HepG2 (cell line): Measurements from ENCODE around the gene TP53TG5. TPM values are rescaled to one million over a fixed set of nuclear protein-coding genes. Genes with fewer than 3 reads are reported as not detected.

ENCODE experiments used
- ARNT ChIP-seq: fragments of 450-650 bp; IDR thresholded peaks from 2 replicates; pipeline ENCODE4 v1.6.1; 2017
- ISL2 ChIP-seq: sonication (generic); formaldehyde crosslinking; IDR thresholded peaks from 2 replicates; pipeline ENCODE4 v1.5.0; 2020; ENCODE audit warnings: missing genetic modification reagents
- MLLT10 ChIP-seq: sonication (generic); formaldehyde crosslinking; IDR thresholded peaks from 2 replicates; pipeline ENCODE4 v1.4.0; 2020; ENCODE audit warnings: missing genetic modification reagents
- NFRKB ChIP-seq: fragments of 450-650 bp; IDR thresholded peaks from 2 replicates; pipeline ENCODE4 v1.6.1; 2017
- NKX3-1 ChIP-seq: sonication (generic); formaldehyde crosslinking; IDR thresholded peaks from 2 replicates; pipeline ENCODE4 v1.5.0; 2020; ENCODE audit warnings: missing genetic modification reagents
- RBM22 ChIP-seq: fragments of 200-400 bp; formaldehyde crosslinking; optimal IDR thresholded peaks from 2 replicates; pipeline ENCODE3; 2017; ENCODE audit warnings: mild to moderate bottlenecking, low read length, moderate library complexity
- SMAD1 ChIP-seq: sonication (generic); formaldehyde crosslinking; IDR thresholded peaks from 2 replicates; pipeline ENCODE4 v1.4.0; 2020; ENCODE audit warnings: missing genetic modification reagents, low read depth, mild to moderate bottlenecking, borderline replicate concordance
- SOX13 ChIP-seq, 3 experiments: fragments of 450-650 bp in 1 of 3; sonication (generic) in 1 of 3; formaldehyde crosslinking in 1 of 3; IDR thresholded peaks in 2 of 3; conservative IDR thresholded peaks in 1 of 3; 2 replicates each; pipeline versions ENCODE4 v1.5.0 to v1.6.1; 2016 to 2020; ENCODE audit warnings: antibody characterized with exemption in 1 of 3, mild to moderate bottlenecking in 1 of 3, missing compliant biosample characterization in 1 of 3, missing genetic modification reagents in 1 of 3, moderate library complexity in 1 of 3
- ZBTB3 ChIP-seq: sonication (generic); formaldehyde crosslinking; IDR thresholded peaks from 2 replicates; pipeline ENCODE4 v1.4.0; 2020; ENCODE audit warnings: low read depth, mild to moderate bottlenecking, moderate library complexity, missing genetic modification reagents, borderline replicate concordance
- ZNF33A ChIP-seq: sonication (generic); formaldehyde crosslinking; IDR thresholded peaks from 2 replicates; pipeline ENCODE4 v1.5.1; 2020; ENCODE audit warnings: missing genetic modification reagents, mild to moderate bottlenecking, moderate library complexity, borderline replicate concordance
- ZNF564 ChIP-seq: sonication (generic); formaldehyde crosslinking; IDR thresholded peaks from 2 replicates; pipeline ENCODE4 v1.8.1; 2023; ENCODE audit warnings: mild to moderate bottlenecking, missing genetic modification reagents
- ZNF773 ChIP-seq: sonication (generic); formaldehyde crosslinking; IDR thresholded peaks from 2 replicates; pipeline ENCODE4 v1.4.0; 2020; ENCODE audit warnings: missing genetic modification reagents, borderline replicate concordance
- ZNF878 ChIP-seq: sonication (generic); formaldehyde crosslinking; IDR thresholded peaks from 2 replicates; pipeline ENCODE4 v1.8.1; 2023; ENCODE audit warnings: mild to moderate bottlenecking, missing genetic modification reagents, moderate library complexity
- polyA plus RNA-seq, 8 experiments: library from polyadenylated mRNA; depleted of rRNA in 3 of 8; stranded (reverse) in 7 of 8; unstranded in 1 of 8; fragments of >200 nt; fragmentation: Illumina TruSeq in 4 of 8; extraction: Trizol in 4 of 8; gene quantifications; 2 replicates each; pipeline versions ENCODE4 v1.2.1 to v1.2.3, GENCODE V29; 2011 to 2016; ENCODE audit warnings: low read depth in 4 of 8, missing spikeins in 1 of 8, mixed read lengths in 1 of 8; ENCODE audit not compliant: insufficient read depth in 1 of 8
- total RNA-seq, 5 experiments: library from RNA; depleted of rRNA; stranded (reverse); fragments of >200 nt; fragmentation: Illumina TruSeq; extraction: Trizol; gene quantifications; 2 replicates each; pipeline ENCODE4 v1.2.3, GENCODE V29; 2016; ENCODE audit warnings: low read depth in 1 of 5
- TF ChIP-seq, protein P1 (sequence below): sonication (generic); formaldehyde crosslinking; IDR thresholded peaks from 2 replicates; pipeline ENCODE4 v1.4.0; 2020; ENCODE audit warnings: missing genetic modification reagents
- TF ChIP-seq, protein P2 (sequence below): sonication (generic); formaldehyde crosslinking; IDR thresholded peaks from 2 replicates; pipeline ENCODE4 v1.8.0; 2022; ENCODE audit warnings: mild to moderate bottlenecking, missing genetic modification reagents, moderate library complexity
- TF ChIP-seq, protein P3 (sequence below): sonication (generic); formaldehyde crosslinking; IDR thresholded peaks from 2 replicates; pipeline ENCODE4 v1.4.0; 2020; ENCODE audit warnings: mild to moderate bottlenecking, missing genetic modification reagents
- TF ChIP-seq, protein P4 (sequence below): IDR thresholded peaks from 2 replicates; pipeline ENCODE4 v1.6.1; 2012; ENCODE audit warnings: low read length, improper control_type of control experiment
- TF ChIP-seq, protein P5 (sequence below): sonication (generic); formaldehyde crosslinking; IDR thresholded peaks from 2 replicates; pipeline ENCODE4 v1.8.0; 2022; ENCODE audit warnings: missing genetic modification reagents, mild to moderate bottlenecking, borderline replicate concordance

Gene TP53TG5
- total and polyA plus RNA-seq, 2 of the 13 experiments (the other 11 are each of a cell fraction or from before 2014, with no cell fraction given): 0.11 TPM; not detected in 1

DNA sequence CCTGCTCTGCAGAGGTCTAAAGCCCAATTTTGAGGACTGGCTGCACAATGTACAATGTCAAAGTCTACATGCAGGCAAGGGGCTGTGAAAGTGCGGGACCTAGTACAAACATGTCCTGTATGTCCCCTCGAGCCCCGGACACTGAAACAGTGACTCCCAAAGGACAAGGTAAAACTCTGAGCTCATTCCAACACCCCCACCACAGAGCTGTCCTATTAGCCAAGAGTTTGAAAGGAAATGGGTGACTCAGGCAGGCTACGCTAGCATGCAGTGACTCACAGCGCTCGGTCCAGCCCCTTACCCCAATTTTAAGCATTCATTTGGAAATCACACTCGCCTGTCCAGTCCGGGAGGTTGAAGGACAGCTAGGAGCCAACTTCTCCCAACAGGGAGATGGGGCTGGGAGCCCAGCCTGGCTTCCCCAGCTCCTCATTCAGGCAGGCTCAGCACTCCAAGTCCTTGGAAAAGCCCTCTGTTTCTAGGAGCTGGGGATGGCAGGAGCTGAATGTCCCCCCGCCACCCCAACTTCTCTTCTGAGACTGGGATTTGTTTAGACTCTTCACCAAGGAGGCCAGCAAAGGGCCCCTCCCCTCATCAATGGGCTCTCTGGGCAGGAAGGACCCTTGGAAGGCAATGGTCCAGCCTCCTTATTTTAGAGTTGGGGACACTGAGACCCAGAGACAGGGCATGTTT lies 33.8 kb downstream of the TP53TG5 start (continued):
- TF ChIP-seq, protein P1, sequence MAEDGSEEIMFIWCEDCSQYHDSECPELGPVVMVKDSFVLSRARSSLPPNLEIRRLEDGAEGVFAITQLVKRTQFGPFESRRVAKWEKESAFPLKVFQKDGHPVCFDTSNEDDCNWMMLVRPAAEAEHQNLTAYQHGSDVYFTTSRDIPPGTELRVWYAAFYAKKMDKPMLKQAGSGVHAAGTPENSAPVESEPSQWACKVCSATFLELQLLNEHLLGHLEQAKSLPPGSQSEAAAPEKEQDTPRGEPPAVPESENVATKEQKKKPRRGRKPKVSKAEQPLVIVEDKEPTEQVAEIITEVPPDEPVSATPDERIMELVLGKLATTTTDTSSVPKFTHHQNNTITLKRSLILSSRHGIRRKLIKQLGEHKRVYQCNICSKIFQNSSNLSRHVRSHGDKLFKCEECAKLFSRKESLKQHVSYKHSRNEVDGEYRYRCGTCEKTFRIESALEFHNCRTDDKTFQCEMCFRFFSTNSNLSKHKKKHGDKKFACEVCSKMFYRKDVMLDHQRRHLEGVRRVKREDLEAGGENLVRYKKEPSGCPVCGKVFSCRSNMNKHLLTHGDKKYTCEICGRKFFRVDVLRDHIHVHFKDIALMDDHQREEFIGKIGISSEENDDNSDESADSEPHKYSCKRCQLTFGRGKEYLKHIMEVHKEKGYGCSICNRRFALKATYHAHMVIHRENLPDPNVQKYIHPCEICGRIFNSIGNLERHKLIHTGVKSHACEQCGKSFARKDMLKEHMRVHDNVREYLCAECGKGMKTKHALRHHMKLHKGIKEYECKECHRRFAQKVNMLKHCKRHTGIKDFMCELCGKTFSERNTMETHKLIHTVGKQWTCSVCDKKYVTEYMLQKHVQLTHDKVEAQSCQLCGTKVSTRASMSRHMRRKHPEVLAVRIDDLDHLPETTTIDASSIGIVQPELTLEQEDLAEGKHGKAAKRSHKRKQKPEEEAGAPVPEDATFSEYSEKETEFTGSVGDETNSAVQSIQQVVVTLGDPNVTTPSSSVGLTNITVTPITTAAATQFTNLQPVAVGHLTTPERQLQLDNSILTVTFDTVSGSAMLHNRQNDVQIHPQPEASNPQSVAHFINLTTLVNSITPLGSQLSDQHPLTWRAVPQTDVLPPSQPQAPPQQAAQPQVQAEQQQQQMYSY (CRISPR knock-in tag): no peak
- no peak for TF ChIP-seq NKX3-1
- no peak for TF ChIP-seq ZNF878
- no peak for TF ChIP-seq ZNF33A (CRISPR knock-in tag)
- no peak for TF ChIP-seq SOX13 (IDR thresholded peaks at IDR 0.05)
- peak in 1 of 2 experiments; percentile 39; a peak in 2 of 4 replicates for TF ChIP-seq SOX13 (CRISPR knock-in tag; conservative IDR thresholded peaks at IDR 0.05 in 1 of 2, IDR thresholded peaks at IDR 0.05 in 1 of 2)
- TF ChIP-seq MLLT10 (CRISPR knock-in tag): no peak
- peak; percentile 46 for TF ChIP-seq ISL2
- TF ChIP-seq ARNT: no peak
- peak; percentile 81; the same call in 1 of the 2 replicates for TF ChIP-seq ZNF564 (CRISPR knock-in tag)
- TF ChIP-seq, protein P2, sequence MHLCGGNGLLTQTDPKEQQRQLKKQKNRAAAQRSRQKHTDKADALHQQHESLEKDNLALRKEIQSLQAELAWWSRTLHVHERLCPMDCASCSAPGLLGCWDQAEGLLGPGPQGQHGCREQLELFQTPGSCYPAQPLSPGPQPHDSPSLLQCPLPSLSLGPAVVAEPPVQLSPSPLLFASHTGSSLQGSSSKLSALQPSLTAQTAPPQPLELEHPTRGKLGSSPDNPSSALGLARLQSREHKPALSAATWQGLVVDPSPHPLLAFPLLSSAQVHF (CRISPR knock-in tag): no peak
- TF ChIP-seq, protein P3, sequence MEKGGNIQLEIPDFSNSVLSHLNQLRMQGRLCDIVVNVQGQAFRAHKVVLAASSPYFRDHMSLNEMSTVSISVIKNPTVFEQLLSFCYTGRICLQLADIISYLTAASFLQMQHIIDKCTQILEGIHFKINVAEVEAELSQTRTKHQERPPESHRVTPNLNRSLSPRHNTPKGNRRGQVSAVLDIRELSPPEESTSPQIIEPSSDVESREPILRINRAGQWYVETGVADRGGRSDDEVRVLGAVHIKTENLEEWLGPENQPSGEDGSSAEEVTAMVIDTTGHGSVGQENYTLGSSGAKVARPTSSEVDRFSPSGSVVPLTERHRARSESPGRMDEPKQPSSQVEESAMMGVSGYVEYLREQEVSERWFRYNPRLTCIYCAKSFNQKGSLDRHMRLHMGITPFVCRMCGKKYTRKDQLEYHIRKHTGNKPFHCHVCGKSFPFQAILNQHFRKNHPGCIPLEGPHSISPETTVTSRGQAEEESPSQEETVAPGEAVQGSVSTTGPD (CRISPR knock-in tag): 0 out of 2 replicates have a peak, but pooled peaks have one; percentile 58
- TF ChIP-seq, protein P4, sequence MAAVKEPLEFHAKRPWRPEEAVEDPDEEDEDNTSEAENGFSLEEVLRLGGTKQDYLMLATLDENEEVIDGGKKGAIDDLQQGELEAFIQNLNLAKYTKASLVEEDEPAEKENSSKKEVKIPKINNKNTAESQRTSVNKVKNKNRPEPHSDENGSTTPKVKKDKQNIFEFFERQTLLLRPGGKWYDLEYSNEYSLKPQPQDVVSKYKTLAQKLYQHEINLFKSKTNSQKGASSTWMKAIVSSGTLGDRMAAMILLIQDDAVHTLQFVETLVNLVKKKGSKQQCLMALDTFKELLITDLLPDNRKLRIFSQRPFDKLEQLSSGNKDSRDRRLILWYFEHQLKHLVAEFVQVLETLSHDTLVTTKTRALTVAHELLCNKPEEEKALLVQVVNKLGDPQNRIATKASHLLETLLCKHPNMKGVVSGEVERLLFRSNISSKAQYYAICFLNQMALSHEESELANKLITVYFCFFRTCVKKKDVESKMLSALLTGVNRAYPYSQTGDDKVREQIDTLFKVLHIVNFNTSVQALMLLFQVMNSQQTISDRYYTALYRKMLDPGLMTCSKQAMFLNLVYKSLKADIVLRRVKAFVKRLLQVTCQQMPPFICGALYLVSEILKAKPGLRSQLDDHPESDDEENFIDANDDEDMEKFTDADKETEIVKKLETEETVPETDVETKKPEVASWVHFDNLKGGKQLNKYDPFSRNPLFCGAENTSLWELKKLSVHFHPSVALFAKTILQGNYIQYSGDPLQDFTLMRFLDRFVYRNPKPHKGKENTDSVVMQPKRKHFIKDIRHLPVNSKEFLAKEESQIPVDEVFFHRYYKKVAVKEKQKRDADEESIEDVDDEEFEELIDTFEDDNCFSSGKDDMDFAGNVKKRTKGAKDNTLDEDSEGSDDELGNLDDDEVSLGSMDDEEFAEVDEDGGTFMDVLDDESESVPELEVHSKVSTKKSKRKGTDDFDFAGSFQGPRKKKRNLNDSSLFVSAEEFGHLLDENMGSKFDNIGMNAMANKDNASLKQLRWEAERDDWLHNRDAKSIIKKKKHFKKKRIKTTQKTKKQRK: no peak
- TF ChIP-seq ZBTB3 (CRISPR knock-in tag): no peak
- TF ChIP-seq, protein P5, sequence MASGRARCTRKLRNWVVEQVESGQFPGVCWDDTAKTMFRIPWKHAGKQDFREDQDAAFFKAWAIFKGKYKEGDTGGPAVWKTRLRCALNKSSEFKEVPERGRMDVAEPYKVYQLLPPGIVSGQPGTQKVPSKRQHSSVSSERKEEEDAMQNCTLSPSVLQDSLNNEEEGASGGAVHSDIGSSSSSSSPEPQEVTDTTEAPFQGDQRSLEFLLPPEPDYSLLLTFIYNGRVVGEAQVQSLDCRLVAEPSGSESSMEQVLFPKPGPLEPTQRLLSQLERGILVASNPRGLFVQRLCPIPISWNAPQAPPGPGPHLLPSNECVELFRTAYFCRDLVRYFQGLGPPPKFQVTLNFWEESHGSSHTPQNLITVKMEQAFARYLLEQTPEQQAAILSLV (CRISPR knock-in tag): no peak
- no peak for TF ChIP-seq RBM22
- TF ChIP-seq ZNF773 (CRISPR knock-in tag): 0 out of 2 replicates have a peak, but pooled peaks have one; percentile 29
- no peak for TF ChIP-seq NFRKB
- peak; percentile 77; the same call in 1 of the 2 replicates for TF ChIP-seq SMAD1 (CRISPR knock-in tag)
